Ascending aorta (tissue), 2 donors: ENCODE data around the gene CR1L. TPM values are rescaled to one million over a fixed set of nuclear protein-coding genes. Genes with fewer than 3 reads are reported as not detected.
A peak's percentile ranks its signal among the peaks of the same experiment; 100 is the strongest.

Source experiments
- DNase-seq, 2 donors: peaks; one replicate each; pipeline ENCODE4 v3.0.0-alpha.2; 2019; ENCODE audit warnings: low spot score in 2 of 2
- H3K27ac ChIP-seq, 2 donors: fragments of 200-600 bp; sonication (generic); one replicate each; pipeline ENCODE4 v1.5.1; 2016 to 2017; ENCODE audit warnings: mild to moderate bottlenecking in 1 of 2
- H3K27me3 ChIP-seq: fragments of 200-600 bp; sonication (generic); one replicate; pipeline ENCODE4 v1.5.1; 2017
- H3K36me3 ChIP-seq, 2 donors: fragments of 200-600 bp; sonication (generic); one replicate each; pipeline ENCODE4 v1.5.1; 2016
- H3K4me1 ChIP-seq, 2 donors: fragments of 200-600 bp; sonication (generic); one replicate each; pipeline ENCODE4 v1.5.1; 2016 to 2017; ENCODE audit warnings: mild to moderate bottlenecking in 1 of 2
- H3K4me3 ChIP-seq, 2 donors: fragments of 200-600 bp; sonication (generic); one replicate each; pipeline ENCODE4 v1.5.1; 2016 to 2017; ENCODE audit warnings: mild to moderate bottlenecking in 1 of 2
- H3K9me3 ChIP-seq, 2 donors: fragments of 200-600 bp; sonication (generic); one replicate each; pipeline ENCODE4 v1.5.1; 2016
- CTCF ChIP-seq, 3 experiments: fragments of 200-600 bp in 2 of 3; fragments of 450-650 bp in 1 of 3; sonication (generic) in 2 of 3; IDR thresholded peaks; one replicate each; pipeline ENCODE4 v1.5.1; 2016 to 2019; ENCODE audit warnings: antibody characterized with exemption in 3 of 3, mild to moderate bottlenecking in 1 of 3, moderate library complexity in 1 of 3
- intact Hi-C: fragments of 100-400 bp; cut with DNase I; formaldehyde crosslinking; loops from one replicate; pipeline ENCODE4 v1.15.1; 2023
- total RNA-seq: library from RNA; depleted of rRNA; stranded (reverse); fragments of >200 nt; gene quantifications from one replicate; pipeline ENCODE4 v1.1.0, GENCODE V29; 2016

CR1L gene
- total RNA-seq, 1 donor from 2014 or later: not detected

- DNase-seq: no peak
- no peak for TF ChIP-seq CTCF (IDR thresholded peaks at IDR 0.05)
- Histone ChIP-seq H3K36me3 (no peaks in the 10 kb centered on the region), H3K27ac (no peak overlapping the region), H3K4me3 (no peak overlapping the region), H3K4me1 (peaks cover 0 to 3% of the 10 kb centered on the region in 2 donors), H3K9me3 (no peaks in the 10 kb centered on the region), H3K27me3 (no peaks in the 10 kb centered on the region)
- intact Hi-C loops: no loop called here
Measured at GRCh38 chr1:207649210-207649753, 4.3 kb downstream of the CR1L start.

GRCh38 chr1:207649865-207650580 is 5.1 kb downstream of the CR1L start:
- H3K4me3 ChIP-seq: no peak overlapping the region
- H3K9me3 ChIP-seq: no peaks in the 10 kb centered on the region
- DNase-seq: no peak
- no peak for TF ChIP-seq CTCF (IDR thresholded peaks at IDR 0.05)
- intact Hi-C loops: loop anchor here (10.0 kb wide), 1 partner anchor 145 kb away; no protein-coding TSS in a partner anchor
- no peak overlapping the region for H3K27ac ChIP-seq
- H3K36me3 ChIP-seq: no peaks in the 10 kb centered on the region
- H3K27me3 ChIP-seq: no peaks in the 10 kb centered on the region
- no peaks in the 10 kb centered on the region for H3K4me1 ChIP-seq

- Histone ChIP-seq H3K4me3 (no peak overlapping the region), H3K27me3 (no peaks in the 10 kb centered on the region), H3K9me3 (no peaks in the 10 kb centered on the region), H3K36me3 (no peaks in the 10 kb centered on the region), H3K27ac (no peak overlapping the region), H3K4me1 (no peaks in the 10 kb centered on the region)
- TF ChIP-seq CTCF (IDR thresholded peaks at IDR 0.05): no peak
- no peak for DNase-seq
- intact Hi-C loops: loop anchor here (10.0 kb wide), 1 partner anchor 143 kb away; no protein-coding TSS in a partner anchor
Measured at GRCh38 chr1:207651583-207651982, 6.7 kb downstream of the CR1L start.

GRCh38 chr1:207654320-207654719 is 9.4 kb downstream of the CR1L start:
- H3K4me3 ChIP-seq: no peak overlapping the region
- H3K4me1 ChIP-seq: no peaks in the 10 kb centered on the region
- TF ChIP-seq CTCF (IDR thresholded peaks at IDR 0.05): peak in 2 of 3 experiments; percentile 13 to 19
- intact Hi-C loops: loop anchor here (10.0 kb wide), 1 partner anchor 140 kb away; no protein-coding TSS in a partner anchor
- no peak overlapping the region for H3K27ac ChIP-seq
- no peaks in the 10 kb centered on the region for H3K9me3 ChIP-seq
- H3K27me3 ChIP-seq: no peaks in the 10 kb centered on the region
- H3K36me3 ChIP-seq: no peaks in the 10 kb centered on the region
- DNase-seq: no peak

GRCh38 chr1:207658408-207658807 is 13.5 kb downstream of the CR1L start:
- no peaks in the 10 kb centered on the region for H3K9me3 ChIP-seq
- H3K4me1 ChIP-seq: no peaks in the 10 kb centered on the region
- H3K36me3 ChIP-seq: no peaks in the 10 kb centered on the region
- no peak for TF ChIP-seq CTCF (IDR thresholded peaks at IDR 0.05)
- no peak for DNase-seq
- no peak overlapping the region for H3K4me3 ChIP-seq
- H3K27ac ChIP-seq: no peak overlapping the region
- H3K27me3 ChIP-seq: no peaks in the 10 kb centered on the region
- intact Hi-C loops: loop anchor here (10.0 kb wide), 1 partner anchor 136 kb away; no protein-coding TSS in a partner anchor
